NB4 (cell line): Measurements from ENCODE around the gene NTN1.

Experiments
- DNase-seq: peaks from one replicate; pipeline ENCODE4 v3.0.0; 2010; ENCODE audit warnings: low read depth
- H3K4me3 ChIP-seq: one replicate; pipeline ENCODE4 v1.5.1; 2011; ENCODE audit warnings: mild to moderate bottlenecking, low read depth, low read length, moderate library complexity
- MYC ChIP-seq: IDR thresholded peaks from 2 replicates; pipeline ENCODE4 v1.6.1; 2011; ENCODE audit warnings: low read depth, low read length
- POLR2A ChIP-seq: IDR thresholded peaks from 2 replicates; pipeline ENCODE4 v1.6.1; 2011; ENCODE audit warnings: mild to moderate bottlenecking; ENCODE audit not compliant: insufficient read length; ENCODE audit errors: extremely low read depth
- TF ChIP-seq, protein P1 (sequence below): IDR thresholded peaks from 2 replicates; pipeline ENCODE4 v1.6.1; 2011; ENCODE audit warnings: low read depth, low read length
- TF ChIP-seq, protein P2 (sequence below): IDR thresholded peaks from one replicate; pipeline ENCODE4 v1.5.1; 2012; ENCODE audit warnings: low read depth, low read length

The NTN1 gene

DNA sequence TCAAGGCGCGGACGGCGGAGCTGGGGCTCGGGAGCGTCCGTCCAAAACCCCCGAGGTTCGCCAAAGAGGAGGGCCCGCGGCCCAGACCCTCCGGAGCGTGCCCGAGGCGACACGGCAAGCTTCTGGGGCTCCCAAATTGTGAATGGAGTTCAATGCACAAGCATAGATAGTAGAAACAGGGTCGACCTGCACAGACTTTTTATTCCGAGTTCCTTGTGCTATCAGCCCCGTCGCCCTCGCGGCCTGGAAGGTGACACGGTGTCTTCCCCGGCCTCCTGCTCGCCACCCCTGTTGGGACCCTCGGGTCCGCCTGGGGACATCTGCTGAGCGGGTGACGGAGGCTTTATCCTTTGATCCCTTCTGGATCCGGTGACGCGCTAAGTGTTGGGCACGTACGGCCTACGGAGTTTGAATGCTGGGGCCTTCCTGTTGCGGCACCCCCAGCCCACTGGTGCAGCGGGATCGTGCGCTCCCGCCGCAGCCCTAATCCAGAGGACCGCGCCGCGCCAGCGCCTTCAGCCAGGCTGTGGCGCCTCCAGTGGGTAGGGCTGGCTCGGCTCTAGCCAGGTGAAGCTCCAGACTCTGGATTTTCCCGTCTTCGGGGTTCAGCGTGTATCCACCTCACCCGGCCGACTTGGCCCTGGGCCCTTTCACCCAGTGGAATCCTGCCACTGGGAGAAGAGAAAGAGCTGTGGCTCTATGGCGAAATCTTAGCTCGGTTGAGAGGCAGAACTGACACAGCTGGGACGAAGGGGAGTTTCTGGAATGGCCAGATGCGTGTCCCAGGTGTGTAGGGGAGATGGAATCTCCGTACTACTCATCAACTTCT lies 17.0 kb upstream of the NTN1 start:
- TF ChIP-seq, protein P1, sequence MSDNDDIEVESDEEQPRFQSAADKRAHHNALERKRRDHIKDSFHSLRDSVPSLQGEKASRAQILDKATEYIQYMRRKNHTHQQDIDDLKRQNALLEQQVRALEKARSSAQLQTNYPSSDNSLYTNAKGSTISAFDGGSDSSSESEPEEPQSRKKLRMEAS, result no peak
- no peak for TF ChIP-seq POLR2A
- TF ChIP-seq MYC, result no peak
- TF ChIP-seq, protein P2, sequence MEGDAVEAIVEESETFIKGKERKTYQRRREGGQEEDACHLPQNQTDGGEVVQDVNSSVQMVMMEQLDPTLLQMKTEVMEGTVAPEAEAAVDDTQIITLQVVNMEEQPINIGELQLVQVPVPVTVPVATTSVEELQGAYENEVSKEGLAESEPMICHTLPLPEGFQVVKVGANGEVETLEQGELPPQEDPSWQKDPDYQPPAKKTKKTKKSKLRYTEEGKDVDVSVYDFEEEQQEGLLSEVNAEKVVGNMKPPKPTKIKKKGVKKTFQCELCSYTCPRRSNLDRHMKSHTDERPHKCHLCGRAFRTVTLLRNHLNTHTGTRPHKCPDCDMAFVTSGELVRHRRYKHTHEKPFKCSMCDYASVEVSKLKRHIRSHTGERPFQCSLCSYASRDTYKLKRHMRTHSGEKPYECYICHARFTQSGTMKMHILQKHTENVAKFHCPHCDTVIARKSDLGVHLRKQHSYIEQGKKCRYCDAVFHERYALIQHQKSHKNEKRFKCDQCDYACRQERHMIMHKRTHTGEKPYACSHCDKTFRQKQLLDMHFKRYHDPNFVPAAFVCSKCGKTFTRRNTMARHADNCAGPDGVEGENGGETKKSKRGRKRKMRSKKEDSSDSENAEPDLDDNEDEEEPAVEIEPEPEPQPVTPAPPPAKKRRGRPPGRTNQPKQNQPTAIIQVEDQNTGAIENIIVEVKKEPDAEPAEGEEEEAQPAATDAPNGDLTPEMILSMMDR, result no peak
- H3K4me3 ChIP-seq, result no peak overlapping the region
- no peak for DNase-seq

DNA sequence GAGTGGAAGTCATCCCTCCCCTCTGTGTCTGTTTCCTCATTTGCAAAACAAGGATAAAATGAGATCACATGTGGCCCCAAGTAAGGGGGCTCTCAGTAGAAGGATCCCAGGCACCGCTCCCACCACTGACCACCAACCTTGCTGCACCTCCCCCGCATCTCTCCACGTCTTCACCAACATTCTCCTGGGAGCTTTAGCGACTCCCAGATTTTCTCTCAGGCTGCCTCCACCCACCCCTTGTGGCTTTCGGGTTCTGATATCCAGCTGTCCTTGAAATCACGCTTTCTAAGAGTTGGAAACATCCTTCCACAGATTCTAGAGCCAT lies 16.4 kb upstream of the NTN1 start:
- no peak for DNase-seq
- no peak for TF ChIP-seq POLR2A
- H3K4me3 ChIP-seq, result no peak overlapping the region

DNA sequence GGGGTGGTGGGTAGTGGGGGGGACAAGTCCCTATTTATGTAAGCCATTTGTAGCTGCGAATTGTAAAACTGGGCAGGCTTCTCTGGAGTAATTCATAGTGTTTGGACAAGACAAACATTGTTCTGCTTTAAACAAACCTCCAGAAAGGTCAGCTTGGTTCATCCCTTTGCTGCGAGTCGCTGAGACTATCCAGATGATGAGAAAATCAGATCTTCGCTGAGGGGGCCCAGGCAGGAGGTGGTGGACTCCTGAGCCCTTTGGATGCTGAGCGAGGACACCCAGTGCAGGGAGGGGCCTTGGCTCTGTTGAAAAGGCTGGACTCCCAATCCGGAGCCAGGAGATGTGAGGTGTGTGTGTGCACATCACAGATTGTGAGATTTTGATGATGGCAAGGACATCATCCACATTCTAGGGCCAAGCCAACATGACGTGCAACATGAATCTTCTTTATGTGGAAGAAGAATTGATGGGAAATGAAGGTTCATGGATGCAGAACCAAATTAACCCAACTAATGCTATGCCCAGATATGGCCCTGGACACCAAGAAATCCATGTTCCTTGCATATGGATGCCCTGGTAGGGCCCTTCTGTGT lies 15.0 kb upstream of the NTN1 start:
- DNase-seq, result no peak
- H3K4me3 ChIP-seq, result no peak overlapping the region
- TF ChIP-seq, protein P2, result no peak

DNA sequence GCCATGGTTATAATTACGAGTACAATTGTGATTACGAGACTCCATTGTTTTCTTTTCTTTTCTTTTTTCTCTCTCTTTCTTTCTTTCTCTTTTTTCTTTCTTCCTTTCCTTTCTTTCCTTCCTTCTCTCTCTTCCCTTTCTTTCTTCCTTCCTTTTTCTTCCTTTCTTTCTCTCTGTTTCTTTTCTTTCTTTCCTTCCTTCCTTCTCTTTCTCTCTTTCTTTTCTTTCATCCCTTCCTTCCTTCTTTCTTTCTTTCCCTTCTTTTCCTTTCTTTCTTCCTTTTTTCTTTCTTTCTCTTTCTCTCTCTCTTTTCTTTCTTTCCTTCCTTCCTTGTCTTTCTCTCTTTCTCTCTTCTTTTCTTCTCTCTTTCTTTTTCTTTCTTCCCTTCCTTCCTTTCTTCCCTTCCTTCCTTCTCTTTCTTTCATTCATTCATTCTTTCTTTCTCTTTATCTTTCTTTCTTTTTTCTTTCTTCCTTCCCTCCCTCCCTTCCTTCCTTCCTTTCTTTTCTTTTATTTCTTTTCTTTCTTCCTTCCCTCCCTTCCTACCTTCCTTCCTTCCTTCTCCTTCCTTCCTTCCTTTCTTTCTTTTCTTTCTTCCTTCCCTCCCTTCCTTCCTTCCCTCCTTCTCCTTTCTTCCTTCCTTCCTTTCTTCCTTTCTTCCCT lies 14.1 kb upstream of the NTN1 start:
- no peak for DNase-seq
- no peak overlapping the region for H3K4me3 ChIP-seq
- no peak for TF ChIP-seq MYC
- TF ChIP-seq, protein P2, result no peak
- TF ChIP-seq, protein P1, result no peak
- TF ChIP-seq POLR2A, result no peak

DNA sequence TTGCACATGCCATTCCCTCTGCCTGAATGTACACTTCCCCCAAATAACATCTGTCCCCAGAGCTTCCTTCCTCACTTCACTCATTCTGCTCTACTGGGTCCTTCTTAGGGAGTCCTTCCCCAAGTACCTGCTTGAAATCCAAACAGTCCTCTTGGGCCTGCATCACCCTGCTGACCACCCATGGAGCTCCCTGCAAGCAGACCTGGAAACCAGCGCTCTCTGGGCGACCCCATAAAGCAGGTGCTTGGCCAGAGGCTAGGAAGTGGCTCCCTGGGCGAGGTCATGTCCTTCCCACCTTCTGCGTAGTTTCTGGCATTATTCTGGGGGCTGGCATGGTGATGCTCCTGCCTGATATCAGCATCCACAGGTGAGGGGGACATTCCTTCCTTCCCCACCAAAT lies 12.2 kb upstream of the NTN1 start:
- TF ChIP-seq POLR2A (no peak), MYC (no peak)
- TF ChIP-seq, protein P2, result no peak
- TF ChIP-seq, protein P1, result no peak
- H3K4me3 ChIP-seq, result no peak overlapping the region
- DNase-seq, result no peak

DNA sequence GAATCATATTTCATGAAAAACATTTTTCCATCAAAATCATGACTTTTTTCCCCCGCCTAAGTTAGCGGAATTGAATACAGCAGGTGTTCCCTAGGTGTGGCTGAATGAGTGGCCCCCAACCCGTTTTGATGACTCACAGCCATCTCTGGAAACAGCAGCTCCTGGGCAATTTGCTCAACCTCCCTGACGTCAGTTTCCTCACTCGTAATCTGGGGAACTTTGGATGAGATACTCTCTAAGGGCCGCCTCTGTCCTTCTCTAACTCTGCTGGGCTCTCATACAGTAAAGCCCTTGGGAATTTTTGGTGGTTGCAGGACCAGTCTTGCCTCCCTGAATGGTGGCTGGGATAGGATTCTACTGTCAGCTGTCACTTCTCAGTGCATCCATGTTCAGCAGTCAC lies 11.6 kb upstream of the NTN1 start:
- no peak overlapping the region for H3K4me3 ChIP-seq
- DNase-seq, result no peak
- TF ChIP-seq, protein P2, result no peak
- TF ChIP-seq, protein P1, result no peak
- TF ChIP-seq MYC (no peak), POLR2A (no peak)
